HTERT RPE-1 (cell line): ENCODE data around the gene USP30.

Experiments used
- in situ Hi-C: fragments of 300-500 bp; cut with MboI; formaldehyde crosslinking; loops from 4 replicates; pipeline ENCODE4 v1.14.3; 2020; ENCODE audit warnings: low sequenced_read_pairs

USP30 gene

GRCh38 chr12:109093022-109093918, 40.9 kb downstream of the USP30 start, which contains the start of gene ALKBH2:
ALKBH2 (minus strand) TSS chr12:109093472; CDS start chr12:109092786, 686 bp downstream.
- in situ Hi-C loops, result no loop called here

- in situ Hi-C loops, result no loop called here
Observed at GRCh38 chr12:109097140-109097434, 44.7 kb downstream of the USP30 start.

GRCh38 chr12:109097435-109098182, 45.2 kb downstream of the USP30 start, which contains the start of gene UNG:
UNG (plus strand) TSS chr12:109097597; CDS start chr12:109097680, 83 bp downstream.
- in situ Hi-C loops, result no loop called here

- in situ Hi-C loops, result no loop called here
Observed at GRCh38 chr12:109098183-109098604, 45.8 kb downstream of the USP30 start.

GRCh38 chr12:109098651-109099050, 46.3 kb downstream of the USP30 start:
- in situ Hi-C loops, result no loop called here

- in situ Hi-C loops, result no loop called here
Observed at GRCh38 chr12:109099431-109100020, 47.1 kb downstream of the USP30 start.

GRCh38 chr12:109100741-109101140, 48.4 kb downstream of the USP30 start:
- in situ Hi-C loops, result no loop called here

- in situ Hi-C loops, result no loop called here
Observed at GRCh38 chr12:109102491-109102890, 50.1 kb downstream of the USP30 start.

- in situ Hi-C loops, result no loop called here
Observed at GRCh38 chr12:109105176-109105575, 52.8 kb downstream of the USP30 start.

GRCh38 chr12:109109746-109110350, 57.5 kb downstream of the USP30 start:
- in situ Hi-C loops, result no loop called here

- in situ Hi-C loops, result no loop called here
Observed at GRCh38 chr12:109110988-109111495, 58.7 kb downstream of the USP30 start.

GRCh38 chr12:109112720-109113465, 60.5 kb downstream of the USP30 start:
- in situ Hi-C loops, result no loop called here

- in situ Hi-C loops, result no loop called here
Observed at GRCh38 chr12:109113661-109114321, 61.4 kb downstream of the USP30 start.

GRCh38 chr12:109114644-109115043, 62.3 kb downstream of the USP30 start:
- in situ Hi-C loops, result no loop called here

- in situ Hi-C loops, result no loop called here
Observed at GRCh38 chr12:109115404-109115757, 63.0 kb downstream of the USP30 start.

GRCh38 chr12:109115758-109116610, 63.6 kb downstream of the USP30 start, which contains the start of gene ACACB:
ACACB (plus strand) TSS chr12:109116587; CDS start chr12:109139406, 22,819 bp downstream.
- in situ Hi-C loops, result no loop called here

- in situ Hi-C loops, result no loop called here
Observed at GRCh38 chr12:109116611-109116949, 64.2 kb downstream of the USP30 start.

- in situ Hi-C loops, result no loop called here
Observed at GRCh38 chr12:109120095-109120494, 67.7 kb downstream of the USP30 start.

- in situ Hi-C loops, result no loop called here
Observed at GRCh38 chr12:109120557-109120956, 68.2 kb downstream of the USP30 start.
